Measurements from ENCODE around the gene INTU. TPM values are rescaled to one million over a fixed set of nuclear protein-coding genes. Genes with fewer than 3 reads are reported as not detected.

INTU gene
- total RNA-seq, 1 experiment from 2014 or later, result 3.7 TPM

DNA sequence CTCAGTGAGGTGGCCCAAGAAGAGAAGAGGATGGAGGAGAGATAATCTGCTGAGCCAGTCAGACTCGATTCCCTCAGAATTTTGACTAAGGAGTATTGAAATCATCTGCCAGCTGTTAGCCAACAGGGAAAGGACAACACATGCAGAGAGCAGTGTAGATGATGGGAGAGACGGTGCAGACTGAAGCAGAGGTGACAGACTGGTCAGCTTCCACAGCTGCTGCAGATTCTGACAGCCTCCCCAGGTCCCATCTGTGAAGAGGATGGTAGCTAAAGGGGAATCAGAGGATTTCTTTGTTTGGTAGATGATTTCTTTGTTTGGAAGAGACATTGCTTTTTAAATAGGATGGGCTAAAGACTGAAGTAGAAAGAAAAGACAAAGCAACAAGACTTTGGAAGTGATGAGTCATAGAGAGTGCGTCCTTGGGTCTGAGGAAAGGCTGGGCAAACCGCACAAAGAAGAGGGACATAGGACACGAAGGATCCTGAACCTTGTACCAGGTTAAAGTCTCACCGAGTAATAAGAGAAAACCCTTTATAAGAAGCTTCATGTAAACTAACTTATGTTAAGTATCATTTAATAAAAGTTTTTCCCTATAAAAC lies 27.6 kb downstream of the INTU start:
- intact Hi-C loops (cut with micrococcal nuclease; ENCODE audit: unreplicated experiment), result no loop called here
- H3K4me3 ChIP-seq (ENCODE audit: low read depth in 2 of 2, low read length in 2 of 2), result no peak overlapping the region
- TF ChIP-seq, protein P1, sequence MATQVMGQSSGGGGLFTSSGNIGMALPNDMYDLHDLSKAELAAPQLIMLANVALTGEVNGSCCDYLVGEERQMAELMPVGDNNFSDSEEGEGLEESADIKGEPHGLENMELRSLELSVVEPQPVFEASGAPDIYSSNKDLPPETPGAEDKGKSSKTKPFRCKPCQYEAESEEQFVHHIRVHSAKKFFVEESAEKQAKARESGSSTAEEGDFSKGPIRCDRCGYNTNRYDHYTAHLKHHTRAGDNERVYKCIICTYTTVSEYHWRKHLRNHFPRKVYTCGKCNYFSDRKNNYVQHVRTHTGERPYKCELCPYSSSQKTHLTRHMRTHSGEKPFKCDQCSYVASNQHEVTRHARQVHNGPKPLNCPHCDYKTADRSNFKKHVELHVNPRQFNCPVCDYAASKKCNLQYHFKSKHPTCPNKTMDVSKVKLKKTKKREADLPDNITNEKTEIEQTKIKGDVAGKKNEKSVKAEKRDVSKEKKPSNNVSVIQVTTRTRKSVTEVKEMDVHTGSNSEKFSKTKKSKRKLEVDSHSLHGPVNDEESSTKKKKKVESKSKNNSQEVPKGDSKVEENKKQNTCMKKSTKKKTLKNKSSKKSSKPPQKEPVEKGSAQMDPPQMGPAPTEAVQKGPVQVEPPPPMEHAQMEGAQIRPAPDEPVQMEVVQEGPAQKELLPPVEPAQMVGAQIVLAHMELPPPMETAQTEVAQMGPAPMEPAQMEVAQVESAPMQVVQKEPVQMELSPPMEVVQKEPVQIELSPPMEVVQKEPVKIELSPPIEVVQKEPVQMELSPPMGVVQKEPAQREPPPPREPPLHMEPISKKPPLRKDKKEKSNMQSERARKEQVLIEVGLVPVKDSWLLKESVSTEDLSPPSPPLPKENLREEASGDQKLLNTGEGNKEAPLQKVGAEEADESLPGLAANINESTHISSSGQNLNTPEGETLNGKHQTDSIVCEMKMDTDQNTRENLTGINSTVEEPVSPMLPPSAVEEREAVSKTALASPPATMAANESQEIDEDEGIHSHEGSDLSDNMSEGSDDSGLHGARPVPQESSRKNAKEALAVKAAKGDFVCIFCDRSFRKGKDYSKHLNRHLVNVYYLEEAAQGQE (IDR thresholded peaks at IDR 0.05; ENCODE audit: insufficient read depth in 1 of 2, low read depth in 2 of 2, low read length in 1 of 2), result no peak
- TF ChIP-seq, protein P2, sequence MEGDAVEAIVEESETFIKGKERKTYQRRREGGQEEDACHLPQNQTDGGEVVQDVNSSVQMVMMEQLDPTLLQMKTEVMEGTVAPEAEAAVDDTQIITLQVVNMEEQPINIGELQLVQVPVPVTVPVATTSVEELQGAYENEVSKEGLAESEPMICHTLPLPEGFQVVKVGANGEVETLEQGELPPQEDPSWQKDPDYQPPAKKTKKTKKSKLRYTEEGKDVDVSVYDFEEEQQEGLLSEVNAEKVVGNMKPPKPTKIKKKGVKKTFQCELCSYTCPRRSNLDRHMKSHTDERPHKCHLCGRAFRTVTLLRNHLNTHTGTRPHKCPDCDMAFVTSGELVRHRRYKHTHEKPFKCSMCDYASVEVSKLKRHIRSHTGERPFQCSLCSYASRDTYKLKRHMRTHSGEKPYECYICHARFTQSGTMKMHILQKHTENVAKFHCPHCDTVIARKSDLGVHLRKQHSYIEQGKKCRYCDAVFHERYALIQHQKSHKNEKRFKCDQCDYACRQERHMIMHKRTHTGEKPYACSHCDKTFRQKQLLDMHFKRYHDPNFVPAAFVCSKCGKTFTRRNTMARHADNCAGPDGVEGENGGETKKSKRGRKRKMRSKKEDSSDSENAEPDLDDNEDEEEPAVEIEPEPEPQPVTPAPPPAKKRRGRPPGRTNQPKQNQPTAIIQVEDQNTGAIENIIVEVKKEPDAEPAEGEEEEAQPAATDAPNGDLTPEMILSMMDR (IDR thresholded peaks at IDR 0.05), result no peak
- TF ChIP-seq TCF7L2 (IDR thresholded peaks at IDR 0.05; ENCODE audit: low read depth, low read length) (no peak), SIN3A (IDR thresholded peaks at IDR 0.05; ENCODE audit: borderline replicate concordance, insufficient read depth, low read depth, low read length) (no peak), POLR2AphosphoS5 (IDR thresholded peaks at IDR 0.05; ENCODE audit: low read depth, low read length) (no peak)
- no peak for DNase-seq (ENCODE audit: low read depth, low spot score)
- no peak overlapping the region for H3K27ac ChIP-seq (ENCODE audit: low read length)
- no peaks in the 10 kb centered on the region for H3K9me3 ChIP-seq (ENCODE audit: control insufficient read depth, insufficient read depth, low read depth, low read length)
- no peaks in the 10 kb centered on the region for H3K4me1 ChIP-seq (ENCODE audit: control insufficient read depth, insufficient read depth, low read length)
- ATAC-seq, result no peak
- no peaks in the 10 kb centered on the region for H3K27me3 ChIP-seq (ENCODE audit: control insufficient read depth, insufficient read depth, low read length)
- in situ Hi-C loops (cut with HindIII; ENCODE audit: low pct_unique_long_range_greater_than_20kb, low sequenced_read_pairs), result no loop called here
- no peaks in the 10 kb centered on the region for H3K36me3 ChIP-seq (ENCODE audit: control insufficient read depth, insufficient read depth, low read length)
- CTCF ChIA-PET, result no interaction called here
- POLR2A ChIA-PET, result no interaction called here
- no TSS peak for BruUV-seq (replicated peaks)

DNA sequence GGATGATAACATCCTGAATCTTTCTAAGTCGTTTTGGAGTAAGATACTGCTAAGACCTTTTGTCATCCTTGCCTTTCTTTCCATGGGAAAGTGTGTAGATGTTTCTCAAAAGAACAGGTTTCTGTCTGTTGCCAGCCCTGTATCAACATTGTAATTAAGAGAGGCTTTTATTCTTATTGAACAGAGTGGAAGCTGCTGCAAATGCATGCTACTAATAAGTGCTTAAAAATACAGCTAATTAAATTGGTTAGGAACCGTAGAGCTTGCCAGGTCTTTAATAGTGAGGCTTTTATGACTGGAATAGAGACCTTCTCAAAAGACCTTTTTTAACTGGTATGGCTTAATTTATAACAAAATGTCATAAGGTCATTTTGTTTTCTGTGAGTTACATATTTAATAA lies 34.4 kb downstream of the INTU start:
- DNase-seq (ENCODE audit: low read depth, low spot score), result no peak
- POLR2A ChIA-PET, result no interaction called here
- no peak overlapping the region for H3K4me3 ChIP-seq (ENCODE audit: low read depth in 2 of 2, low read length in 2 of 2)
- no peak overlapping the region for H3K27ac ChIP-seq (ENCODE audit: low read length)
- TF ChIP-seq TCF7L2 (IDR thresholded peaks at IDR 0.05; ENCODE audit: low read depth, low read length), result no peak
- no peak for TF ChIP-seq POLR2AphosphoS5 (IDR thresholded peaks at IDR 0.05; ENCODE audit: low read depth, low read length)
- no peak for TF ChIP-seq SIN3A (IDR thresholded peaks at IDR 0.05; ENCODE audit: borderline replicate concordance, insufficient read depth, low read depth, low read length)
- TF ChIP-seq, protein P1 (IDR thresholded peaks at IDR 0.05; ENCODE audit: insufficient read depth in 1 of 2, low read depth in 2 of 2, low read length in 1 of 2), result no peak
- TF ChIP-seq, protein P2 (IDR thresholded peaks at IDR 0.05), result no peak
- intact Hi-C loops (cut with micrococcal nuclease; ENCODE audit: unreplicated experiment) (no loop called here), in situ Hi-C loops (cut with HindIII; ENCODE audit: low pct_unique_long_range_greater_than_20kb, low sequenced_read_pairs) (no loop called here)
- no peaks in the 10 kb centered on the region for H3K36me3 ChIP-seq (ENCODE audit: control insufficient read depth, insufficient read depth, low read length)
- no peaks in the 10 kb centered on the region for H3K4me1 ChIP-seq (ENCODE audit: control insufficient read depth, insufficient read depth, low read length)
- no peak for ATAC-seq
- CTCF ChIA-PET, result no interaction called here
- no peaks in the 10 kb centered on the region for H3K9me3 ChIP-seq (ENCODE audit: control insufficient read depth, insufficient read depth, low read depth, low read length)
- H3K27me3 ChIP-seq (ENCODE audit: control insufficient read depth, insufficient read depth, low read length), result no peaks in the 10 kb centered on the region
- BruUV-seq (replicated peaks), result no TSS peak

All from Panc1 (cell line).